GM11168 (cell line): ENCODE data around the gene THOC2.
"Not testable (repeated sequence)": the region's sequence is repeated elsewhere in the genome, so short reads cannot be mapped to it uniquely, and the experiment has no call there.

Experiments
- in situ Hi-C: fragments of 300-500 bp; cut with MboI; formaldehyde crosslinking; loops from one replicate; pipeline ENCODE4 v1.12.0; 2022; ENCODE audit warnings: low sequenced_read_pairs; ENCODE audit not compliant: unreplicated experiment

Gene THOC2, protein sequence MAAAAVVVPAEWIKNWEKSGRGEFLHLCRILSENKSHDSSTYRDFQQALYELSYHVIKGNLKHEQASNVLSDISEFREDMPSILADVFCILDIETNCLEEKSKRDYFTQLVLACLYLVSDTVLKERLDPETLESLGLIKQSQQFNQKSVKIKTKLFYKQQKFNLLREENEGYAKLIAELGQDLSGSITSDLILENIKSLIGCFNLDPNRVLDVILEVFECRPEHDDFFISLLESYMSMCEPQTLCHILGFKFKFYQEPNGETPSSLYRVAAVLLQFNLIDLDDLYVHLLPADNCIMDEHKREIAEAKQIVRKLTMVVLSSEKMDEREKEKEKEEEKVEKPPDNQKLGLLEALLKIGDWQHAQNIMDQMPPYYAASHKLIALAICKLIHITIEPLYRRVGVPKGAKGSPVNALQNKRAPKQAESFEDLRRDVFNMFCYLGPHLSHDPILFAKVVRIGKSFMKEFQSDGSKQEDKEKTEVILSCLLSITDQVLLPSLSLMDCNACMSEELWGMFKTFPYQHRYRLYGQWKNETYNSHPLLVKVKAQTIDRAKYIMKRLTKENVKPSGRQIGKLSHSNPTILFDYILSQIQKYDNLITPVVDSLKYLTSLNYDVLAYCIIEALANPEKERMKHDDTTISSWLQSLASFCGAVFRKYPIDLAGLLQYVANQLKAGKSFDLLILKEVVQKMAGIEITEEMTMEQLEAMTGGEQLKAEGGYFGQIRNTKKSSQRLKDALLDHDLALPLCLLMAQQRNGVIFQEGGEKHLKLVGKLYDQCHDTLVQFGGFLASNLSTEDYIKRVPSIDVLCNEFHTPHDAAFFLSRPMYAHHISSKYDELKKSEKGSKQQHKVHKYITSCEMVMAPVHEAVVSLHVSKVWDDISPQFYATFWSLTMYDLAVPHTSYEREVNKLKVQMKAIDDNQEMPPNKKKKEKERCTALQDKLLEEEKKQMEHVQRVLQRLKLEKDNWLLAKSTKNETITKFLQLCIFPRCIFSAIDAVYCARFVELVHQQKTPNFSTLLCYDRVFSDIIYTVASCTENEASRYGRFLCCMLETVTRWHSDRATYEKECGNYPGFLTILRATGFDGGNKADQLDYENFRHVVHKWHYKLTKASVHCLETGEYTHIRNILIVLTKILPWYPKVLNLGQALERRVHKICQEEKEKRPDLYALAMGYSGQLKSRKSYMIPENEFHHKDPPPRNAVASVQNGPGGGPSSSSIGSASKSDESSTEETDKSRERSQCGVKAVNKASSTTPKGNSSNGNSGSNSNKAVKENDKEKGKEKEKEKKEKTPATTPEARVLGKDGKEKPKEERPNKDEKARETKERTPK (N-terminal part only)

DNA sequence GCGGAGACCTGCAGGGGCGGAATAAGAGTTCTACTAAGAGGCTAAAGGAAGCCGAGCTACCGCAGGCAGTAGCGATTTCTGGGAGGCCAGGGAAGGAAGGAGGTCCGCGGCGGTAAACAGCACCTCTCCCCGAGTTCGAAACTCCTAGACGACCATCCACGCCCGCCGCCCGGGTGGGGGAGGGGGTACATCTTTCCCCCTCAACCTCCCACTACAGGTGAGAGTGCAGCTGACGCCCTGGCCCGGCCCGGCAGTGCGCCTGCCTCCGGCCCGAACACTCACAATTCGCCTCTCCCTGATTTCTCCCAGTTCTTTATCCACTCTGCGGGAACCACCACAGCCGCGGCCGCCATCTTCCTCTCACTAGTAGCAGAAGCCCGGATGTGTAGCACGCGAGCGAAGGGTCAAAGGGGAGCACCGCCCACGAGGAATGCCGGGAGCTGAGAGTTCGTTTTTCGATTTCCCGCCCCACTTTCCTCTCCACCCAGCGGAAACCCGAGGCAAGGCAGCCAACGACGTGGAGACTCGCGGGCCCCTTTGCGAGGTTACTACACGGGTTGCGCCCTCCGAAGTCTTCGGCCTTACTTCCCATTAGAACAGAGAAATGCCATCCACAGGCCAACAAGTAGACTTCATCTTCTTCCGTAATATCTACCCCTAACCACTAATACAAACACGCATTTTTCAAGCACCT, at the start of gene THOC2:
TSS of gene THOC2 (minus strand) at position 383 of the 694 bp plus-strand sequence. CDS start at position 353, 30 bp downstream.
- in situ Hi-C loops, result no loop called here

GRCh38 chrX:123781786-123782185, 48.9 kb upstream of the THOC2 start:
- in situ Hi-C loops, result not testable (repeated sequence)

DNA sequence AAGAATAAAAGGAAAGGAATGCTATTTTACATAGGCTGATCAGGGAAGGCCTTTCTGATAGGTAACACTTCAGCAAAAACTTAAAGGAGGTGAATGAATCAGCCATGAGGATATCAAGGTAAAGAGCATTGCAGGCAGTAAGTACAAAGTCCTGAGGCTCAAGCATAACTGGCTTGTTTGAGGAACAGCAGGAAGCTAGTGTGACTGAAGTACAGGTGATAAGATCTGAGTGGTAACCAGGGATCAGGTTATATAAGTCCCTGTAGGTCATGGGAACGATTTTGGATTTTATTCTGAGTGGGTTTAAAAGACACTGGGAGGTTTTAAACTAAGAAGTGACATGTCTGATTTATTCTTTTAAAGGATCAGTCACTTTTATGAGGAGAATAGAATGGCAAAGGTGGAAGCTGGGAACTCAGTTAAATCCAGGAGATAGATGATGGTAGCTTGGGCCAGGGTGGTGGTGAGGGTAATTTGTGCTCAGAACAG, 47.1 kb upstream of the THOC2 start:
- in situ Hi-C loops, result no loop called here

GRCh38 chrX:123773258-123773988, 40.6 kb upstream of the THOC2 start:
- in situ Hi-C loops, result no loop called here

DNA sequence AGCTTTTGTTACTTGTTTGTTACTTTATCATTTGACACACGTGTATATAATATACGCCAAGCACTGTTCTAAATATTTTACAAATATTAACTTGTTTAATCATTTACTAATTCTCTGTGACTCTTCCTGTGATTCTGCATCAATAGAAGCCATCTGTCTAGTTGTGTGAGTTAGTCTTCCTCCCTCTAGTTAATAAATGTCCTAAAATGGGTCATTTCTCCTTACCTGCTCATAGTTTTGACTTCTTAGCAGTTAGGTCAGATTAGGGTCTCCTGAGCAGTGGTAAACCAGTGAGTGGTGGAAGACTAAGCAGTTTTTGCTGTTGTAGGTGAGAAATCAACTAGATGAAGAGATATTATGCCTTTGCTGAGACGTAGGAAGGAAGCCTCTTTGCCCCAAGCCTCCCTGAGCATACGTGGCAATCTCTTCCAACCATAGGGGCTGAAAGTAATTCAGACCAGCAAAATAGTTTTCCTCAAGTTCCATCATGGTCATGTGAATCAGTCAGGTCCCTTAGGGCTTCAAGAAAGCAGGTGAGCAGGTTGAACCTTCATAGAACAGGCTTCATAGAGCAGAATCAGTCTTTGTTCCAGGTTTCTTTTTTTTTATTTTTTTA, 38.7 kb upstream of the THOC2 start:
- in situ Hi-C loops, result no loop called here

- in situ Hi-C loops, result no loop called here
Measured at GRCh38 chrX:123764967-123765871, 32.4 kb upstream of the THOC2 start.

GRCh38 chrX:123759849-123760248, 27.0 kb upstream of the THOC2 start:
- in situ Hi-C loops, result not testable (repeated sequence)

GRCh38 chrX:123757794-123758193, 24.9 kb upstream of the THOC2 start:
- in situ Hi-C loops, result not testable (repeated sequence)

GRCh38 chrX:123756320-123756719, 23.5 kb upstream of the THOC2 start:
- in situ Hi-C loops, result no loop called here

DNA sequence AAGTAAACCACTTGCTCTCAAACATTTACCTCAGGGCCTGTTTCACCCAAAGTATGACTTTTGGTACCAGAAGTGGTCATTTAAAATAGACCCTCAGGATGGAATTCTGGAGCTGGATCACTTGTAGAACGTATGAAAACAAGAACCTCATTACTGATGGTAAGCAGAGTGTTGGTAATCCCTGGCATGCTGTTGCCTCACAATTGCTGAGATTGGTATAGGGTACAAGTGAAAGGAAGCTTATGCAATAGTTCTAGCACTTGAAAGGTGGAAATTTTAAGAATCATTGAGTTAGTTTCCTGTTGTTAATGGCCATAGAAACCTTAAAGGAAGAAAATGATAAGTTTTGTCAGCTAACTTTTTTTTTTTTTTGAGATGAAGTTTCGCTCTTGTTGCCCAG, 22.3 kb upstream of the THOC2 start:
- in situ Hi-C loops, result no loop called here

- in situ Hi-C loops, result no loop called here
Measured at GRCh38 chrX:123753656-123754350, 21.0 kb upstream of the THOC2 start.

DNA sequence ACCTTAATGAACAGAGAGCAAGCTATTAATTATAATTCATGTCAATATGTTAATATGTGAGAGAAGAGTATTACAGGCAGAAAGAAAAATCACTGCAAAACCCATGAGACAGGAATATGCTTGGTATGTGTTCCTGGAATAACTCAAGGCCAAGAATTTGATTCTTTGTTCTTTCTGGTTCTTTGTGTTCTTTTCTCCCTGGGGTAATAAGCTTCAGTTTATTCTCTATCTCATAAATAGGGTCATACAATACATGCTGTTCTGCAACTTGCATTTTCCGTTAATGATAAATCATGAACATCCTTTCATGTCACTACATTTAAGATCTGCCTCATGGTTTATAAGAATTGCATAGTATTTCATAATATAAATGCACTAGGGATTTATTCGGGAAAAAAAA, 16.8 kb upstream of the THOC2 start:
- in situ Hi-C loops, result no loop called here

GRCh38 chrX:123745511-123745910, 12.7 kb upstream of the THOC2 start:
- in situ Hi-C loops, result no loop called here

GRCh38 chrX:123743312-123743711, 10.5 kb upstream of the THOC2 start:
- in situ Hi-C loops, result no loop called here

- in situ Hi-C loops, result no loop called here
Measured at GRCh38 chrX:123742440-123742839, 9.6 kb upstream of the THOC2 start.

DNA sequence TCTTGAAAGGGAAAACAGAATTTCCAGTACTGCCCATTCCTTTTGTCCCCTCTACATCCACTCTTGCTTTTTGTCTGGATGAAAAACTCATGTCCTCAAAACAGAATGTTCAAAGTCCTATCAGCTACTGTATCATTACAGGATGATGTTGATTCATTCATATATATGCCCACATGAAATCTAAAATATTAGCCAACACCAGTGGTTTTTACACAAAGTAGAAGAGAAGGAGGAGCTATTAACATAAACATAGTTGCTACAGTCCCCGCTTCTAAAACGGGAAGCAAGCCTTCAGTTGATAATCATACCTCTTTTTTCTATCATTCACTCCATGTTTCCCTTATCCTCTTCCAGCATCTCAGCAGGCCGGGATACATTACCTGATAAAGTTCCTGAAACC, 7.7 kb upstream of the THOC2 start:
- in situ Hi-C loops, result no loop called here

GRCh38 chrX:123740006-123740405, 7.2 kb upstream of the THOC2 start:
- in situ Hi-C loops, result no loop called here
